NCI-H345 treated with DMSO at 0.1 percent for 48 hours (cell line): ENCODE data around the gene MED7.

ENCODE experiments used
- DNase-seq: peaks from one replicate; lab custom pipeline; 2025; ENCODE audit not compliant: unreplicated experiment; lab: John Stamatoyannopoulos, UW

MED7 gene

DNA sequence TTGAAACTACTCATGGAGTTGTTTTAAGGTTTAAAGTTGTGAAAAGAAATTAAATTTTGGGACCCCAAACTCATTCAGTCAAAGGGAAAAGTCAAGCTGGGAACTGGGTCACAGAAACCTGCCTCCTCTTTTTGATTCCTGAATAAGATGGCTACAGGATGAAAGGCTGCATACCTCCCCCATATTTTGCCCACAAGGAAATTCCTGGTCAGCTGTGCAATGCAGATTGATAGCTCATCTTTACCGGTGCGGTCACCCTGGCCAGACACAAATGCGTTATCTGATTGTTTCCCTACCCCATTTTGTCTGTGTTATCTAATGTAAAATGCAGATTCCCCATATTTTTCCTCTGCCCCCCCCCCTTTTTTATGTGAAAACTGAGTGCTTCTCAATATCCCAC, 35.2 kb downstream of the MED7 start:
- DNase-seq, result no peak

DNA sequence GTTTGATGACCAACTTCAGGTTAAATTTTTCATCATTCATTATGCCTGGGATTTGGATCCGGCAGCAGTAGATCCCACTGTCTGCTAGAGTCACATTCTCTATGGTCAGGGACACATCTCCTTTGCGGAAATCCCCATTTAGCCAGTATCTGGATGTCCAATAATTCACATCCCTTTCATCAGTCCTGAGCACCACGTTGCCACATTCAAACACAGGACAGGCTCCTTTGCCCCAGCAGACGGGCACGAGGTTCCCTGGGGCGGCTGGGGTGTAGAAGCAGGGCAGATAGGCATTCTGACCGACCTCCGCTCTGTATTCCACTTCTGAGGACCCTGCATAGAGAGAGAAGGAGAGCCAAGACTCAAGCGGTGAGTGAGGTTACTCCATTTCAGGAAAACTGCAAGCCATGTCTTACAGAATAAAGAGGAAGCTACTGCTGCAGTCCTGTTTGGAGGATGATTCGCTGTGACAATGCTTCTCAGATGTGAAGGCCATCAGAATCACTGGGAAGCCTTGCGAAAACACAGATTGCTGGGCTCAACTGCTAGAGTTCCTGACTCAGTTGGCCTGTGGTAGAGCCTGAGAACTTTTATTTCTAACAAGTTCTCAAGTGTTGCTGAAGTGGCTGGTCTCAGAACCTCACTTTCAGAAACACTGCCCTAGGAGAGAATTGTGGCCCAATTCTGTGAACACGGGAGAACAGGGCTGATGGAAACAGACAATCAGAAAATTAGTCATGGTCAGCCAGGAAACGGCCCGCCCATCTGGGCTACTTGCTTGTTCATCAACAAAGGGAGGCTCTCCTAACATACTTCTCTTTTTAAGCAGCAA, 35.8 kb downstream of the MED7 start:
- no peak for DNase-seq

DNA sequence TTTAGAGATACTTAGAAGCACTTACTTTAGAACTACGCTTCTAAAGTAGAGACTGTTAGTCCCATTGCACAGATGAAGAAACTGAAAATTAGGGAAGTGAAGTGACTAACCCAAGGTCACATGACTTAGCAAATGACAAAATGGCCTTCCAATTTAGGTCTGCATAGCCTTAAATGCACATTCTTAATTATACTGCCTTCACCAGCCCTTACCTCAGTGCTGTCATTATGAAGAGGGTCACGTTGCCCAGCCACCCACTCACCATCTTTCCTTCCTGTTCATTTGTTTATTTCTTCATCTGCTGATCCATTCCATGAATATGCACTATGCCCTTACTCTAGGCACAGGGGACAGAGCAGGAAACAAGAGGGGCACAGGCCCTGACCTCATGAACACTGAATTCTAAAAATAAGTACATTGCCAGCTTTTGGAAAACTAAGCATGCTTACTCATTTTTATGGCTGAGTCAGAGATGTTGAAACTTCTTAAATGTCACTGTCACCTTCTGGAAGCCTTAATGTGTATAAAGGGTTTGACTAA, 42.5 kb downstream of the MED7 start:
- DNase-seq, result no peak

DNA sequence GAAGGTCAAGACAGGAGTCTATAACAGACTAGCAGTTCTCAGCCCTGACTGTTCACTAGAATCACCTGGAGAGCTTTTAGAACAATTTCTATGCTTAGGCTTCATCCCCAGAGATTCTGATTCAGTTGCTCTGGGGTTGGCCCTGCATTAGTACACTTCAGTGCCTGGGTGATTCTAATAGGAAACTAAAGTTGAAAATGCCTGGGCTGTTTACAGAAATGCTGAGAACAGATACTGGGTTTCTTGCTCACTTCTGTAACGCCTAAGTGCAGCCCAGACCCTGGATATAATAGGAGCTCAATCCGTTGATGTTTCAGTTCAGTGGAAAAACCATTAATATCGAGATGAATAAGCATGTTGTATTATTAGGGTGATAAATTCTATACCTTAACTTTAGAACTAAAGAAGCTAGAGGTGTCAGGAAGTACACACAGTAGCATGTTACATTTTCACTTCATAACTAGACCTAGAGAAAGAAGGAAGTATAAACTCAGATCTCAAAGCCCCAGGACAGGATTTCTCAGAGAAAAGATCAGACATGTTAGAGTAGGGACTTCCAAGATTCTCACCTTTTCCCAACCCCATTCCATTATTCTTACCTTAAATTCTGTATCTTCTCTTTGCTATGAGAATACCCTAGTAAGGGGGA, 54.2 kb downstream of the MED7 start:
- DNase-seq, result no peak
